HG02571 (cell line): ENCODE results near the gene BRIP1.
"Not testable (repeated sequence)": the region's sequence is repeated elsewhere in the genome, so short reads cannot be mapped to it uniquely, and the experiment has no call there.

ENCODE experiments used
- ATAC-seq: cut with Tn5 transposase; IDR thresholded peaks from one replicate; pipeline ENCODE4 v1.9.1; 2021; ENCODE audit warnings: mild to moderate bottlenecking, moderate library complexity; ENCODE audit not compliant: unreplicated experiment

The BRIP1 gene

DNA sequence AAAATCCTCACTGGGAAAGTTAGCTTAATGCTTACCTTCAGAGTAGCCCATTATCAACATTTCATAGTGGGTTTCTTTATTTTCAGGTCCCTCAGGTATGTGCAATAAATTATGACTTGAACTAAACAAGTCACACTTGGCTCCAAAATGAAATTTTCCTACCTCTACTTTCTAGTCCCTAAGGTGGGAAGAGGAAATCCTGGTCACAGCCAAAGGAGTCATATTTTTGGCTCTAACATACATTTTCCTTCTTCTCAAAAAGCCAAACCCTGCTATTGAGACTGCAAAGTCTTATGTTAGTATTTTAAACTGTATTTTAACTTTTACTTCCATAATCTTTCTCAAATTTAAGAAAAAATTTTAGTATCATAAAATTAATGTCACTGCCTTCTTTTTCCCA lies 128.9 kb downstream of the BRIP1 start:
- ATAC-seq, result no peak

DNA sequence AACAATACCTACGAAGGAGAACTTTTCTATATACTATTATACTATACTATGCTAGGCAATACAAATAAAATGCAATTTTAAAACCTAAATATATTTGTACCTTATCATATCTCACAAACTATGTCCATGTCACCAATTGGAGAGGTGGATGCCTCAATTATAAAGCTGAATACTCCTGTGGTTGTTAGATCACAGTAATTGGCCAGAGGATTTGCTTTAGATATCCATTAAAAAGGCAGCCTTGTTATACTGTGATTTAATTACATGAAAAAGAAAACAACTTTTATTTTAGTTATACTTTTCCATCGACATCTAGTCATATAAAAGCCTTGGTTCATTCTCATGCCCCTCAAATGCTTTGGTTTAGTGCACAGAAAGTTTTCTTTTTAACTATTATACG lies 129.3 kb downstream of the BRIP1 start:
- ATAC-seq, result no peak

DNA sequence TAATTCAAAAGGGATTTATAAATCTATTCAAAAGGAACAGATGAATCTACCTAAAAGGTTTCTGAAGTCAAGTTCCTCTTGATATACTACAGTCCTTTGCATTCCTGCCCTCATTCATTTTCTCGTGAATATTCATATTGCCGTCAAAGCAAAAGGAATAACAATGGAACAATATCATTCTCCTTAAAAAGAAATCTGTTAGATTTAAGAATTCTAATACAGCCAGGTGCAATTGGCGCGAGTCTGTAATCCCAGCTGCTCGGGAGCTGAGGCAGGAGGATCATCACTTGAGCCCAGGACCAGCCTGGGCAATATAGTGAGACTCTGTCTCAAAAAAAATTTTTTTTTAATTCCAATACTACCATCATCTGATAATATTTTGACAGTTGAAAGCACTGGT lies 130.3 kb downstream of the BRIP1 start:
- no peak for ATAC-seq

DNA sequence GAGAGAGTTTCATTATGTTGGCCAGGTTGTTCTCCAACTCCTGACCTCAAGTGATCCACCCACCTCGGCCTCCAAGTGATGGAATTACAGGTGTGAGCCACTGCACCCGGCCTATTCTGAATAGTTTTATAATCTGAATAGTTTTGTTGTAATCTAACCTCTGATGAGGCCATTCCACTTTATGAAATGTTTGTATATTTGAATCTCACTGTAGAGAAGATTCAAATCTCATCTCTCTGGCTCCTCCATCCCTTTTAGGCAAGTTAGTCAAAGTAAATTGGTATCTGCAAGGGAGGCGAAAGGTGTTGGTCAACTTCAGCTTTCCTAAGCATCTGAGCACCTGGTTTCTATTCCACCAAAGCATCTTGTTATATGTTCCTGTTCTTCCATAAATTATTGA lies 131.2 kb downstream of the BRIP1 start:
- ATAC-seq, result no peak

DNA sequence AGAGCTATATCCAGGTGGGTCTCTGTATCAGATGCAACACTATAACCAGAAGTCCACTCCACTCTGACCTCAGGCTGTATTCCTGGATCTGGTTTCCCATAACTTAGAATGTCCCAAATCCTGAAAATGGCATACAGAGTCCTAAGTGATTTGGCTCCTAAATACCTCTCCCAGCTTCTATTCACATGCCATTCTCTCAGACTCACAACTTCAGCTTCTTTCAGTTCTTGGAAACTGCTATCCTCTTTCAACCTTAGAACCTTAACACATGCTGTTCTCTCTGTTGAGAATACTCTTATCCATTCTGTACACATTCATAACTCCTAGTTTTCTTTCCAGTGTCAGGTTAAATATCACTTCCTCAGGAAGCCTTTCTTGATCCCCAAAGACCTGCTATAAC lies 132.0 kb downstream of the BRIP1 start:
- ATAC-seq, result no peak

DNA sequence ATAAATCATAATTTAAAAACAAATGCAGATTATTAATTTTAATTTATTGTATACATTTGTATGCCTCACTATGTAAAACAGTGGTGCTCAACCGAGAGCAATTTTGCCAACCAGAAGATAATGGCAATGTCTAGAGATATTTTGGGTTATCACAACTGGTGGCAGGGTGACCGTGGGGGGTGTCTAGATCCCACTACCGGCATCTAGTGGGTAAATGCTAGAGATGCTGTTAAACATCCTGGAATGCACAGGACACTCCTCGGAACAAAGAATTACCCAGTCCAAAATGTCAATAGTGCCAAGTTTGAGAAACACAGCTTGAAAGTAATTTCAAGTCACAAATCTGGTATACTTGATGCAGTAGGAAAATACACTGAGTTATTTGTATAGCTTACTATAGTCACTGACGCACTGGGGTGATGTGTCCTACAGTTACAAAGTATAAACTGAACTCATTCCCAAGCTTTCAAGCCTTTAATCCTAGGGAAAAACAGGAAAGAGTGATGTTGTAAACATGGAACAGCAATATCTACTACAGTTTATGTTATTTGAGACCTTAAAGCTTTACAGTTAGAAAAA lies 133.5 kb downstream of the BRIP1 start:
- ATAC-seq, result no peak

DNA sequence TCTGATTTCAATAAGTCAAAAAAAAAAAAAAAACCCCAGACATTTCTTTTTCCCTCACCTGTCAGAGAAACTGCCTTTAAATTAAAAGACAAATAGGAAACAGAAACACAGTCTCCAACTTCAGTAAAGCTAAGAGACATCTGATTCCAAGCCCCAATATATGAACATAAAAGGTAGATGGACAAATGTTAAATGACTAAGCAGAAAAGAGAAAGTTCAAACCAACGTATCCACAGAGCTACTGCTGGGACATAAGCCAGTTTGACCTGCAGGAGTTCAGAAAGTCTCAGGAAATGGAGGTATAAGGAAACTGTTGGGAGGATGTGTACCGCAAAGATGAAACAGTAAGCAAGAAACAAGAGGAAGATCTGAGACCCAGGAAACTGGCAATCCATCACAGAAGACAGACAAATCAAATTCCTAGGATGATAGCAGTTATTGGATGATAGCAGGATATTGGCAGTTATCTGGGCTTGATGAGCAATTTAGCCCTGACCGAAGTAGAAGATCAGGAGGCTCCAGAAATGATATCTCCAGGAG lies 135.0 kb downstream of the BRIP1 start:
- ATAC-seq, result no peak

DNA sequence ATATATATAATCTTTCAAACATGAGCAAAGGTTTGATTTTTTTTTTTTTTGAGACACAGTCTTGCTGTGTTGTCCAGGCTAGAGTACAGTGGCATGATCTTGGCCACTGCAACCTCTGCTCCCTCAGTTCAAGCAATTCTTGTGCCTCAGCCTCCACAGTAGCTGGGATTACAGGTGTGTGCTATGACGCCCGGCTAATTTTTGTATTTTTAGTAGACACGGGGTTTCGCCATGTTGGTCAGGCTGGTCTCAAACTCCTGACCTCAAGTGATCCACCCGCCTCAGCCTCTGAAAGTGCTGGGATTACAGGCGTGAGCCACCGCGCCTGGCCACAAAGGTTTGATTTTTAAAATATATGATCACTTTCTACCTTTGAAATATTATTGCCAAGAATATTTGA lies 135.5 kb downstream of the BRIP1 start:
- ATAC-seq, result not testable (repeated sequence)

DNA sequence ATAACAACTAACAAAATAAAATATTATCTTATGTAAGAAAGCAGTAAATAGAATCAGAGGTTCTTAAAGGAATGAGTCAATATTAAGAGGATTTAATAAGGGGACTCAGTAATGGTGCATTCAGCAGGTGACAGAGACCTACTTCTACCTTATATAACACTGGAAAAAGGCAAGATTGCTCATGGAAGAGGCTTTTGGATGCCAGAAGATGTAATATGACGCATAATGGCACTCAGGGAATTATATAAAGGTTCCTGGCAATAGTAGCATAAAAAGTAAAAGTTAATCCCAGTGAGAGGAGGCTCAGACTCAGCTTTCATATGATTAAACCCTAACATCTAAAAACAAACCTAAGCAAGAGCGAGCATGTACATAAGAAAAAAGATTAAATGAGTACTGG lies 136.4 kb downstream of the BRIP1 start:
- ATAC-seq, result no peak

DNA sequence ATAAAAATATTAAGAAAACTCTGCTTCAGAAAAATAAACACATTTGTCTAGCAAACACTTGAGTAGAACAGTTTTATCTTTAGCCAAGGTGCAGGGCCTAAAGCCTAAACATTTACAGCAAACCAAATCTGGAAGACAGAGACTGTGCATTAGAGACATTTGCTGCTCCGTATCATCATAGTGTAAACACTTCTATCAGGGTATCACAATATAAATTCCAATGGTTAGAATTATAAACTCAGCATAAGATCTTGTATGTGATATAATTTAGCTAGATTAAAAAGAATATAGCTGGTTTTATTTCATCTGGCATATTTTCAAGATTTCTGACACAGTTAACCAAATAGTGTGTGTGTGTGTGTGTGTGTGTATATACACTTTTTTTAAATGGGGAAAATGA lies 138.6 kb downstream of the BRIP1 start:
- no peak for ATAC-seq

DNA sequence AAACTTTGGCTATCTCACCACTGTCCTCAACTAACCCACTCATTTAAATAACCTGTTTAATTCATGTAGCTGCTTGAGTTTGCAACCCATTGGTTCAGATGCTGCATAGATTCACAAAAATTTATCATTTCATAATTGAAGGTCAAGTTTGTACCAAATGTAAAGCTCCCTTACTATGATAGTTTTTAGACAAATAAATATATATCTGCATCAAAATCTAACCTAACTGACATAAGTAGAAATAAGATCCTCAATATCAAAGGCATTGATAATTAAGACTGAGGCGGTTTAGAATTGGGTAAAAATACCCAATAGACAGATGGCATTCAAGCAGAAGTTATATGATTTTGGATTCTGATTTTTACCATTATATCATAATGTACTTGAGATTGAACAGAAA lies 139.4 kb downstream of the BRIP1 start:
- no peak for ATAC-seq

DNA sequence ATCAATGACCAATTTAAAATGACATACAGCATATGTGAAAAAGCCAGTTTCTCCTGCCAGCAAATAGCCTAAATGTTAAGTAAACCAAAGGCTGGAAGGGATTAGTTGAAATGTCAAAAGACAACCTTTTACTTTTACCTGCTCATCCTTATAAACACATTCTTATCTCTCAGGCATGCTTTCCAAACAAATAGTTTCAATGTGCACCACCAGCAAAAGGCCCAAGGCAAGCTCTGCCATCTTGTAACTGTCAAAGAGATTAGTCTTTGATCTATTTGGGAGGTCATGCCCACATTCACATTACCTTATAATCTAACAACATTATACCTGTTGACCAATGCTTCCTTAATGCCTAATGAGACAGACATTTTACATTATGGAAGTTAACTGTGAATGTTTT lies 140.1 kb downstream of the BRIP1 start:
- ATAC-seq, result no peak

DNA sequence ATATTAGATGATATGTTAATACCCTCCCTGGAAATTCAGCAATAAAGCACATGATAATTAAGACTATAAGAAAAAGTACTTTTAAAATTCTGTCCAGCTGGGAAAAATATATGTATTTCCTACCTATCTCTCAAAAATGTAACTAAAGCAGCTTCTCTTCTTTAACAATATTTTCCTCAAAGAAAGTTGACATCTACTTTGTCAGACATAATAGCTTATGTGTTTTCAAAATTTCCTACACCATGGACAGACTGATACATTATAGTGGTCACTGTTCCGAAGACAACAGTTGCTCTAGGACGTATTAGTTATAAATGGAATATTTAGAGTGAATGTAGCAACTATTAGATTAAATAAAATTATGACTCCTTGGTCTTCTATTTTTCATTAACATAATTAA lies 140.9 kb downstream of the BRIP1 start:
- ATAC-seq, result no peak

DNA sequence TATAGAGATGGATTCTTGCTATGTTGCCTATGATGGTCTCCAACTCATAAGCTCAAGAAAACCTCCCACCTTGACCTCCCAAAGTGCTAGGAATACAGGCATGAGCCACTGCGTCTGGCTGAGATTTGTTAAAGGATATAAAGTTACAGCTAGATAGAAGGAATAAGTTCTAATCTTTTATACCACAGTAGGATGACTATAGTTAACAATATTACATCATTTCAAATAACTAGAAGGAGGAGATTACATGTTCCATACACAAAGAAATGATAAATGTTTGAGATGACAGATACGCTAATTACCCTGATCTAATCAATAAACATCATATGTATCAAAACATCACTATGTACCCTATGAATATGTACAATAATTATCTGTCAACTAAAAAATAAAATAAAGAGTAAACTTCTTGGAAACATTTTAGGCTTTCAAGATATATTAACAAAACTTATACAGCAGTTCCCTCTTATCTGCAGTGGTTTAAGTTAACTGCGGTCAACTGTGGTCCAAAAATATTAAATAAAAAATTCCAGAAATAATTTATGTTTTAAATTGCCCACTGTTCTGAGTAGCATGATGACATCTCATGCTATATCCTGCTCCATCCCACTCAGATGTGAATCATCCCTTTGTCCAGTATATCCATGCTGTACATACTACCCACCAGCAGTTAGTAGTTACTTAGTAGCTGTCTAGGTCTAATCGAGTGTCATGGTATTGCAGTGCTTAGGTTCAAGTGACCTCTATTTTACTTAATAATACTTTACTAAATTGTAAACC lies 143.1 kb downstream of the BRIP1 start:
- no peak for ATAC-seq

DNA sequence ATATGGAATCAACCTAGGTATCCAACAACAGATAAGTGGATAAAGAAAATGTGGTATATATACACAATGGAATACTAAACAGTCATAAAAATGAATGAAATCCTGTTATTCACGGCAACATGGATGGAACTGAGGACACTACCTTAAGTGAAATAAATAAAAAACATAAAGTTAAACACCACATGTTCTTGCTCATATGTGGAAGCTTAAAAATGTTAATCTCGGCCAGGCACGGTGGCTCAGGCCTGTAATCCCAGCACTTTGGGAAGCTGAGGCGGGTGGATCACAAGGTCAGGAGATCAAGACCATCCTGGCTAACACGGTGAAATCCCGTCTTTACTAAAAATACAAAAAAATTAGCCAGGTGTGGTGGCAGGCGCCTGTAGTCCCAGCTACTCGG lies 144.1 kb downstream of the BRIP1 start:
- ATAC-seq, result not testable (repeated sequence)

DNA sequence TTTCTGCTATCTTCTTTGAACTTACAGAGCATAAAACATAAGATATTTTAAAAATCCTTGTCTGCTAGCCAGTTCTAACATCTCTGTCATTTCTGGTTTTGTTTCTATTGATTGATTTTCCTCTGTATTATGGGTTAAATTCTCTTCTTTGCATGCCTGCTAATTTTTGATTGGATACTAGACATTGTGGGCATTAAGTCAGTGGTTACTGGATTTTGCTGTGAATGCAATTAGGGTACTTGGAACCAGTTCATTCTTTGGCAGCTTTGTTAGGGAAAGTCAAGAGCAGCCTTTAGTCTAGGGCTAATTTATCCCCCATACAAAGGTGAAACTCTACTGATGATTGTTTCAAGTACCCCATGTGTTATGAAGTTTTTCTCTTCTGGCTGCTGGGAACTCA lies 145.3 kb downstream of the BRIP1 start:
- no peak for ATAC-seq

DNA sequence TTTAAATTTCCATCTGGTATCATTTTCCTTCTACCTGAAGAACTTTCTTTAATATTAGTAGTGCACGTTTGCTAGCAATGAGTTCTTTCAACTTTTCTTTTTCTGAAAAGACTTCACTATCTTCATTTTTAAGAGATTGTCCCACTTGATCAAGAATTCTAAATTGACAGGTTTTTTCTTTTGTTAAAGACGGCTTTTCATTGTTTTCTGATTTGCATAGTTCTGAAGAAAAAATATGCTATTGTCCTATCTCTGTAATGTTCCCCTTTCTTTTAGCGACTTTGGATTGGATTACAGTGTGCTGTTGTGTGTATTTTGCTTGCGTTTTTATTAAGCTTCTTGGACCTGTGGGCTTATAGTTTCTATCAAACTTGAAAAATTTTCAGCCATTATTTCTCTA lies 146.0 kb downstream of the BRIP1 start:
- ATAC-seq, result no peak

DNA sequence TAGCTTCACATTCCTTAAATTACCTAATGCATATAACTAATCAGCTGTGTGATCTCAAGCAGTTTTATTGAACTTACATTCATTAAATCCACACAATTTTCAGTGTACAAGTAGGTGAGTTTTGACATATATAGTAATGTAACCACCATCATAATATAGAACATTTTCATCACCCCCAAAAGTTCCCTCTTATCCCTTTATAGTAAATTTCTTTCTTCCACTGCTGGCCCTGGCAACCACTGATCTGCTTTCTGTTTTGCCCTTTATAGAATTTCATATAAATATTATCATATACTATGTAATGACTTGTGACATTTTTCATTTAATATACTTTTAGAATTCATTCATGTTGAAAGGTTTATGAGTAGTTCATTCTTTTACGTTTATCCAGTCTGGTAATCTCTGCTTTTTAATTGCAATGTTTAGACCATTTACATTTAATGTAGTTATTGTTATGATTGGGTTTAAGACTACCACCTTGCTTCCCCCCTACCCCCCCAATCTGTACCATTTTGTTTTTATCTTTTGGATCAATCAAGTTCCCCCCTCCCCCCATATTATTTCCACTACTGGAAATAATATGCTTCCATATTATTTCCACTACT lies 147.0 kb downstream of the BRIP1 start:
- ATAC-seq, result no peak

DNA sequence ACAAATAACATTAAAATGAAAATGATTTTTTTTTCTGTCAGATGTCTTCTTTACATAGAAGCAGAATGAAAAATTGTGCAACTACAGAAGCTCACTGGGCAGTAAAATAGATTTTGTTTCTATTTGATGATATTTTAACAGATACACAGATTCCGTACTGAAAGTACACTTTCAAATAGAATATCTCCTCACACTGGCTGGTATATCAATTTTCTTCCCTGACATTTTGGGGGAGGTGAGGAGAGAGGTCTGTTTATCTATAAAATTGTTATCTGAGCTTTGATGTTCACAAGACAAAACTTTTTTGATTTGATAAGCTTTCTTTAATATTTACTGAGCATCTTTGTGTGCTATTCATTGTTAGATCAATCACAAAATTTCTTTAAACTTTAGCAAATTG lies 148.0 kb downstream of the BRIP1 start:
- no peak for ATAC-seq

DNA sequence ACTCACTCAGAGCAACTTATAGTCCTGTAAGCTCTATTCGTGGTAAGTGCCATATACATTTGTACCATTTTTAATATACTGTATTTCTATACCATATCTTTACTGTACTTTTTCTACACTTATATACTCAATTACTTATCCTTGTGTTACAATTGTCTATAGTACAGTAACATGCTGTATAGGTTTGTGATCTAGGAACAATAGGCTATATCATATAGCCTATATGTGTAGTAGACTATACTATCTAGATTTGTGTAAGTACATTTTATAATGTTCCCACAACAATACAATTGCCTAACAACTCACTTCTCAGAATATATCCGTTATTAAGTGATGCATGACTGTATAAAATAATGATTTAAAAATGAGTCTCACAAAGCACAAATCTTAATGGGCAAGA lies 149.0 kb downstream of the BRIP1 start:
- no peak for ATAC-seq

DNA sequence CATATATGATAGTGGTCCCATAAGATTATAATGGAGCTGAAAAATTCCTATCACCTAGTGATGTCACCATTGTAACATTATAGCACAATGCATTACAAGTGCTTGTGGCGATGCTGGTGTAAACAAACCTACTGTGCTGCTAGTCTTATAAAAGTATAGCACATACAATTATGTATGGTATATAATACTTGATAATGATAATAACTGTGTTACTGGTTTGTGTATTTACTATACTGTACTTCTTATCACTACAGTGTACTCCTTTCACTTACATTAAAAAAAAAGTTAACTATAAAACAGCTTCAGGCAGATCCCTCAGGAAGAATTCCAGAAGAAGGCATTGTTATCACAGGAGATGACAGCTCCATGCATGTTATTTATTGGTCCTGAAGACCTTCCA lies 150.3 kb downstream of the BRIP1 start:
- no peak for ATAC-seq

DNA sequence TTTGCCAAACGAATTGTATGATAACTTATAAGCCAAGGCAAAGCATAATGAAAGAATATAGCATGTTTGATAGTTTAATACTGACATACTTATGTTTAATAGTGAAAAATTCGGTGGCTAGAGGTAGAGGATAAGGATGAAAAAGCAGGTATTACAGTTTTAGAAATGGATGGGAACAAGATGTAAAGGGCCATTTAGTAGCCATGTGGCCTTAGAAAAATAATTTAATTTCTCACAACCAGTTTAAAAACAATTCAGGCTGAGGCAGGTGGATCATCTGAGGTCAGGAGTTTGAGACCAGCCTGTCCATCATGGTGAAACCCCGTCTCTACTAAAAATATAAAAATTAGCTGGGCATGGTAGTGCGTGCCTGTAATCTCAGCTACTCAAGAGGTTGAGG lies 152.8 kb downstream of the BRIP1 start:
- no peak for ATAC-seq
